ENCODE results near the gene MAGI2. TPM values are rescaled to one million over a fixed set of nuclear protein-coding genes. Genes with fewer than 3 reads are reported as not detected.

Gene MAGI2
- total and polyA plus RNA-seq, 2 donors (not counting 3 experiments of a cell fraction or from before 2014, with no cell fraction given): 0.28 to 6.0 TPM

DNA sequence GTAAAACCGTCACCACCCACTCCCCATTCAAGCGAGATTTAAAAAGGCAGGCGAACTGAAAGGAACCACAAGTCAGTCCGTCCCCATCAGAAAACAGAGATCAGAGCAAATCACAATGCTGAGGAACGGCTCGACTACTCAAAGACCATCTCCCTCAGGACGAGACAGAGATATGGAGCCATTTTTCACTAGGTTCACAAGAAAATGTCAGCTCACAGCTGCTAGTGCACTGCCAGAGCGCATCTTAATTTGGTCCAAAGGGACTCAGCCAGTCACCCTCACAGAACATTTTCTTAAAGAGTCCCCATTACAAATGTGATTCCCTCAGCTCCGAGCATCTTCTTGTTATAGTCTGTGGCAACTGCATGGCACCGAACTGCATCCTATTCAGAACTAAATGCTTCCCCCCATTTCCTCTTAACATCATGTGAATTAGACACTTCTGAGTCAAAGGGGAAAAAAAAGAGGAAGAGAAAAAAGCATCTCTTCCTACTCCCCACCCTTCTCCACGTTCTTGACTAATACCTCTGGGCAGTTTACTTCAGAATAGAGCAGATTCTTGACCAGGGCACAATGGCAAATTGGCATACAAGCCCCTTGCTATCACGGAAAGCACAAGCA is 683.9 kb downstream of the MAGI2 start:
- H2AFZ ChIP-seq (ENCODE audit: low read depth, low read length): peak overlapping the region; percentile 42
- no peak for DNase-seq (ENCODE audit: low read depth, low spot score)
- H4K20me1 ChIP-seq (replicated peaks; ENCODE audit: control insufficient read depth, extremely low read depth, insufficient read depth, low read length): no peaks in the 10 kb centered on the region
- CTCF ChIA-PET: no interaction called here
- no peaks in the 10 kb centered on the region for H3K4me1 ChIP-seq (ENCODE audit: control insufficient read depth, extremely low read depth, insufficient read depth, low read length)
- intact Hi-C loops (cut with micrococcal nuclease): no loop called here
- H3K9me3 ChIP-seq (replicated peaks; ENCODE audit: control insufficient read depth, insufficient read depth, low read length): no peaks in the 10 kb centered on the region
- dilution Hi-C loops (cut with MboI; ENCODE audit: extremely low pct_ligation_motif_present, low sequenced_read_pairs): no loop called here
- TF ChIP-seq MYC (IDR thresholded peaks at IDR 0.05; ENCODE audit: low read depth, low read length) (no peak), EZH2 (IDR thresholded peaks at IDR 0.05; ENCODE audit: borderline replicate concordance, low read depth, low read length, severe bottlenecking) (no peak), POLR2A (IDR thresholded peaks at IDR 0.05; ENCODE audit: low read depth, low read length) (no peak), FOS (IDR thresholded peaks at IDR 0.05; ENCODE audit: borderline replicate concordance, insufficient read depth, low read length) (no peak), POLR2AphosphoS5 (IDR thresholded peaks at IDR 0.05; ENCODE audit: insufficient read depth, low read depth, low read length) (no peak), JUN (IDR thresholded peaks at IDR 0.05; ENCODE audit: borderline replicate concordance, insufficient read depth, insufficient read length, low read depth) (no peak), GATA2 (IDR thresholded peaks at IDR 0.05; ENCODE audit: insufficient read depth, insufficient read length, low read depth, low read length) (no peak)
- TF ChIP-seq, protein P1, sequence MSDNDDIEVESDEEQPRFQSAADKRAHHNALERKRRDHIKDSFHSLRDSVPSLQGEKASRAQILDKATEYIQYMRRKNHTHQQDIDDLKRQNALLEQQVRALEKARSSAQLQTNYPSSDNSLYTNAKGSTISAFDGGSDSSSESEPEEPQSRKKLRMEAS (IDR thresholded peaks at IDR 0.05; ENCODE audit: insufficient read depth, insufficient read length): no peak
- TF ChIP-seq, protein P2, sequence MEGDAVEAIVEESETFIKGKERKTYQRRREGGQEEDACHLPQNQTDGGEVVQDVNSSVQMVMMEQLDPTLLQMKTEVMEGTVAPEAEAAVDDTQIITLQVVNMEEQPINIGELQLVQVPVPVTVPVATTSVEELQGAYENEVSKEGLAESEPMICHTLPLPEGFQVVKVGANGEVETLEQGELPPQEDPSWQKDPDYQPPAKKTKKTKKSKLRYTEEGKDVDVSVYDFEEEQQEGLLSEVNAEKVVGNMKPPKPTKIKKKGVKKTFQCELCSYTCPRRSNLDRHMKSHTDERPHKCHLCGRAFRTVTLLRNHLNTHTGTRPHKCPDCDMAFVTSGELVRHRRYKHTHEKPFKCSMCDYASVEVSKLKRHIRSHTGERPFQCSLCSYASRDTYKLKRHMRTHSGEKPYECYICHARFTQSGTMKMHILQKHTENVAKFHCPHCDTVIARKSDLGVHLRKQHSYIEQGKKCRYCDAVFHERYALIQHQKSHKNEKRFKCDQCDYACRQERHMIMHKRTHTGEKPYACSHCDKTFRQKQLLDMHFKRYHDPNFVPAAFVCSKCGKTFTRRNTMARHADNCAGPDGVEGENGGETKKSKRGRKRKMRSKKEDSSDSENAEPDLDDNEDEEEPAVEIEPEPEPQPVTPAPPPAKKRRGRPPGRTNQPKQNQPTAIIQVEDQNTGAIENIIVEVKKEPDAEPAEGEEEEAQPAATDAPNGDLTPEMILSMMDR (IDR thresholded peaks at IDR 0.05; ENCODE audit: extremely low read depth in 1 of 2, insufficient read depth in 1 of 2, low read depth in 1 of 2, low read length in 2 of 2): no peak
- FAIRE-seq: no peak
- BruUV-seq (replicated peaks): no TSS peak
- no peaks in the 10 kb centered on the region for H3K9me1 ChIP-seq (replicated peaks; ENCODE audit: control insufficient read depth, extremely low read depth, insufficient read depth, low read length)
- peaks cover 16 to 43% of the 10 kb centered on the region in 2 experiments for H3K27me3 ChIP-seq (ENCODE audit: control insufficient read depth in 2 of 2, insufficient read depth in 2 of 2, low read length in 2 of 2)
- H3K9ac ChIP-seq (replicated peaks; ENCODE audit: extremely low read depth, insufficient read depth, low read length): no peak overlapping the region
- H3K4me2 ChIP-seq (ENCODE audit: insufficient read depth, low read length): peak overlapping the region; percentile 17
- H3K27ac ChIP-seq (ENCODE audit: insufficient read depth, low read depth, low read length): no peak overlapping the region
- H3K79me2 ChIP-seq (ENCODE audit: control insufficient read depth, insufficient read depth, low read length): no peaks in the 10 kb centered on the region
- H3K4me3 ChIP-seq (replicated peaks in 1 of 3; ENCODE audit: insufficient read depth in 1 of 3, low read depth in 1 of 3, low read length in 3 of 3): no peak overlapping the region
- POLR2A ChIA-PET: no interaction called here
- no peaks in the 10 kb centered on the region for H3K36me3 ChIP-seq (ENCODE audit: control insufficient read depth in 2 of 2, extremely low read depth in 1 of 2, insufficient read depth in 2 of 2, low read length in 2 of 2)
